Measurements from ENCODE around the gene C1orf210. TPM values are rescaled to one million over a fixed set of nuclear protein-coding genes. Genes with fewer than 3 reads are reported as not detected.
A peak's percentile ranks its signal among the peaks of the same experiment; 100 is the strongest.

Gene C1orf210
- total and polyA plus RNA-seq, 12 donors: not detected

DNA sequence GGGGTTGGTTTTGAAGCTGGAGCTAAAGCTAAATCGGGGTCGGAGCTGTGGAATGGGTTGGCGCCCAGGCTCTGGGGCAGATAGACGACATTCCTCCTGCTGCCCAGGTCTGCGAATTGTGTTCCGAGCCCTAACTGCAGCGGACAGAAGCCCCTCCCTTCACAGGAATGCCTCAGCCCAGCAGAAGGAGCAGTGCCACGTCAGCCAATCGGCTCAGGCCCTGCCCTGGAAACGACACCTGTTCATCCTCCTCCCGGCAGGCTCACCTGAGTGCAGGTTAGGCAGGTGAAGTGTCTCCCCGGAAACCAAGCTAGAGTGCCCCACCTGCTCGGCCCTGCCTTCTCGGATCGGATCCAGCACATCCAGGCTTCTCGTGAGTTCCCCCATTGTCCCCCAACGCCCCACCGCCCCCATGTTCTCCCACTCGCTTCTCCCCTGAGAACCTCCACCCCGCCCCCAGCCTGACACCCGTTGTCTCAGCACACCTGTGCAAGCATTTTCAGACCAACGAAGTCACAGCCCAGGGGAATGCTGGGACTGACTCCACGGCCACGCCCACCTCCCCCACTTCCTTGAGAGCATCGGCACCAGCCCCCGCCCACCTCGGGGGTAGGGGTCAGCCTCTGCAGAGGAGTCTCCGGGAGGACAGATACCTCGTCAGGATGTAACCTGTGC, 14.8 kb downstream of the C1orf210 start:
- WGBS, 4 donors: 14 to 28% (median 20%) methylated on average over 13 to 29 of the region's 29 CpGs
- intact Hi-C loops (cut with DNase I): no loop called here
- Histone ChIP-seq H3K4me3 (no peak overlapping the region), H3K4me1 (replicated peaks in 1 of 2) (peaks cover 0 to 9% of the 10 kb centered on the region in 2 donors), H3K27me3 (no peaks in the 10 kb centered on the region), H3K27ac (no peak overlapping the region), H3K9me3 (replicated peaks in 1 of 3) (no peaks in the 10 kb centered on the region), H3K36me3 (replicated peaks in 1 of 2) (no peaks in the 10 kb centered on the region)
- peak in 3 of 7 donors; percentile 14 to 42 (median 17) for DNase-seq
- no peak for TF ChIP-seq POLR2A (IDR thresholded peaks at IDR 0.05)
- TF ChIP-seq, protein P1, sequence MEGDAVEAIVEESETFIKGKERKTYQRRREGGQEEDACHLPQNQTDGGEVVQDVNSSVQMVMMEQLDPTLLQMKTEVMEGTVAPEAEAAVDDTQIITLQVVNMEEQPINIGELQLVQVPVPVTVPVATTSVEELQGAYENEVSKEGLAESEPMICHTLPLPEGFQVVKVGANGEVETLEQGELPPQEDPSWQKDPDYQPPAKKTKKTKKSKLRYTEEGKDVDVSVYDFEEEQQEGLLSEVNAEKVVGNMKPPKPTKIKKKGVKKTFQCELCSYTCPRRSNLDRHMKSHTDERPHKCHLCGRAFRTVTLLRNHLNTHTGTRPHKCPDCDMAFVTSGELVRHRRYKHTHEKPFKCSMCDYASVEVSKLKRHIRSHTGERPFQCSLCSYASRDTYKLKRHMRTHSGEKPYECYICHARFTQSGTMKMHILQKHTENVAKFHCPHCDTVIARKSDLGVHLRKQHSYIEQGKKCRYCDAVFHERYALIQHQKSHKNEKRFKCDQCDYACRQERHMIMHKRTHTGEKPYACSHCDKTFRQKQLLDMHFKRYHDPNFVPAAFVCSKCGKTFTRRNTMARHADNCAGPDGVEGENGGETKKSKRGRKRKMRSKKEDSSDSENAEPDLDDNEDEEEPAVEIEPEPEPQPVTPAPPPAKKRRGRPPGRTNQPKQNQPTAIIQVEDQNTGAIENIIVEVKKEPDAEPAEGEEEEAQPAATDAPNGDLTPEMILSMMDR (IDR thresholded peaks at IDR 0.05): no peak

DNA sequence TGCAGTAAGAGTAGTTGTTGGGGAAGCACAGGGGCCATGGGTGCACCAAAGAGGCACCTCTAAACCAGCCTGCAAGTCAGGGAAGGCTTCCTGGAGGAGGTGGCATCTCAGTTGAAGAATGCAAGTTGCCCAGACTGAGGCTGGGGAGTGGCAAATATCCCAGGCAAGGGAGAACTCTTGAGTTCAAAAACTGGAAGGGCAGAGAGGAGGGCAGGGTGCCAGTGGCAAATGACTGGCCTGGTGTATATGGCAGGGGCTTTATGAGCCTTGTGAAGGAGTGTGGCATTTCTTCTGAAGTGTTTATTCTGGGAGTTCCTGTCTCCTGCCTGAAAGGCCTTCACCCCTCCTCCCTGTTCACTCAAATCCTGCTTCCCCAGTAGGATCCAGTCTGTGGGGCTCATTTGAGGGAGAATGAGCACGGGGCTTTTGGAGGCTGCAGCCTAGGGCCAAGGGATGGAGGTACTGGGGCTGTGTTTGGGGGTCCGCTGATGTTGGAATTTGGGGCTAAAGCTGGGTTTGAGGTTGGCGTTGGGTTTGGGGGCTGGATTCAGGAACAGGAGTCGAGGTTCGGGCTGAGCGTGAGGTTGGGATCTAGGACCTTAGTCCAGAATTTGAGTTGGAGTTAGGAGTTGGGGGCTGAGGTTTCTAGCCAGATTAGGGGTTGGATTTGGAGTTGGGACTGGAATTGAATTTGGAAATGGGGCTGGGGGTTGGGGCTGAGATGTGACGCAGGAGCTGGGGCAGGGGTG, 15.6 kb downstream of the C1orf210 start, which contains the start of gene TMEM125:
TSS of gene TMEM125 (plus strand) at position 357 of the 749 bp plus-strand sequence. CDS start 2,740 bp downstream, outside the sequence.
- peak in 3 of 7 donors; percentile 6 to 10 (median 9) for DNase-seq
- no peak within 1 kb of the TSS for H3K4me3 ChIP-seq
- no peak within 1 kb of the TSS for H3K27ac ChIP-seq
- intact Hi-C loops (cut with DNase I): no loop called here
- 87 to 91% (median 89%) methylated on average over 5 to 7 of the region's 7 CpGs for WGBS, 4 donors
- H3K4me1 ChIP-seq (replicated peaks in 1 of 2): peaks cover 0 to 9% of the 10 kb centered on the region in 2 donors
- no peaks in the 10 kb centered on the region for H3K9me3 ChIP-seq (replicated peaks in 1 of 3)
- TF ChIP-seq, protein P1 (IDR thresholded peaks at IDR 0.05): no peak
- H3K27me3 ChIP-seq: no peaks in the 10 kb centered on the region
- no peaks in the 10 kb centered on the region for H3K36me3 ChIP-seq (replicated peaks in 1 of 2)

GRCh38 chr1:43267818-43268425, 17.5 kb downstream of the C1orf210 start:
- Histone ChIP-seq H3K4me1 (replicated peaks in 1 of 2) (no peaks in the 10 kb centered on the region), H3K27ac (no peak overlapping the region), H3K27me3 (no peaks in the 10 kb centered on the region), H3K9me3 (replicated peaks in 1 of 3) (no peaks in the 10 kb centered on the region), H3K4me3 (no peak overlapping the region), H3K36me3 (replicated peaks in 1 of 2) (no peaks in the 10 kb centered on the region)
- intact Hi-C loops (cut with DNase I): no loop called here
- peak in 1 of 7 donors; percentile 18 for DNase-seq
- no peak for TF ChIP-seq POLR2A (IDR thresholded peaks at IDR 0.05)
- TF ChIP-seq, protein P1 (IDR thresholded peaks at IDR 0.05): no peak
- 80 to 95% (median 92%) methylated on average over 3 of the region's 3 CpGs for WGBS, 4 donors

DNA sequence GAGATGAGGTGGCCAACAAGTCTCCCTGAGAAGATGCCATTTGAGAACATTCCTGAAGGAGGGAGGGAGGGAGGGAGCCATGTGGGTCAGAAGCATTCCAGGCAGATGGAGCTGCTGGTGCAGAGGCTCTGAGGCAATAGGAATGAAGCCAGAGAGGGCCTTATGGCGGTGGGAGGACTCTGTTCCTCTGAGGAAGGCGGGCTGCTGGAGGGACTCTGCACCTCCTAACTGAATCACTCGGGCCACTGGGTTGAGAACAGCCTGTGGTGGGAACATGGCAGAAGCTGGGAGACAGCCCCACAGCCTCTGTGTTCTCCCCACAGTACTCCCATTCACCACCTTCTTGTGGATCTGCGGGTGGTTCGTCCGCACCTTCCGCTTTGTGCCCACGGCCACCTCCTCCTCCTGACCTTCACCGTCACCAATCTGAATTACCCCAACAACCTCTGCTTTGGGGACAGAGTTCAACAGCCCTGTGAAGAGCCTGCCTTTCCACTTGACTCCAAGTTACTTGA, 18.0 kb downstream of the C1orf210 start:
- Histone ChIP-seq H3K4me1 (replicated peaks in 1 of 2) (no peaks in the 10 kb centered on the region), H3K27me3 (no peaks in the 10 kb centered on the region), H3K27ac (no peak overlapping the region), H3K9me3 (replicated peaks in 1 of 3) (no peaks in the 10 kb centered on the region), H3K4me3 (no peak overlapping the region), H3K36me3 (replicated peaks in 1 of 2) (no peaks in the 10 kb centered on the region)
- TF ChIP-seq, protein P1 (IDR thresholded peaks at IDR 0.05): no peak
- no peak for TF ChIP-seq POLR2A (IDR thresholded peaks at IDR 0.05)
- 88 to 95% (median 92%) methylated on average over 9 of the region's 9 CpGs for WGBS, 4 donors
- intact Hi-C loops (cut with DNase I): no loop called here
- DNase-seq: peak in 2 of 7 donors; percentile 16 to 46

Measured in adrenal gland (tissue), 12 donors.